Caco-2 (cell line): ENCODE data around the gene CCDC102A. TPM values are rescaled to one million over a fixed set of nuclear protein-coding genes. Genes with fewer than 3 reads are reported as not detected.

Source experiments
- BruUV-seq: library from RNA; stranded (reverse); fragments of 400-500 nt; replicated peaks from 2 replicates; lab custom pipeline; 2021; lab: Mats Ljungman, UMichigan
- CTCF ChIA-PET: fragments of 300-600 bp; sonication (Branson Sonifier 250); formaldehyde crosslinking; loops from one replicate; lab custom pipeline; 2022; ENCODE audit warnings: antibody characterized with exemption; lab: Charles Lee
- POLR2A ChIA-PET: fragments of 300-600 bp; sonication (Branson Sonifier 250); formaldehyde crosslinking; loops from one replicate; lab custom pipeline; 2022; ENCODE audit warnings: antibody characterized with exemption; lab: Charles Lee
- DNase-seq, 2 experiments: peaks; one replicate each; pipeline versions ENCODE4 v3.0.0 to v3.0.0-alpha.2; 2020 to 2022
- H3K27me3 ChIP-seq: replicated peaks from 2 replicates; pipeline ENCODE4 v1.6.0; 2011; ENCODE audit warnings: low read length; ENCODE audit not compliant: control insufficient read depth, insufficient read depth
- H3K36me3 ChIP-seq: 2 replicates; pipeline ENCODE4 v1.5.1; 2011; ENCODE audit warnings: low read length; ENCODE audit not compliant: control insufficient read depth, insufficient read depth
- H3K4me1 ChIP-seq: fragments of 250-450 bp; sonication (Bioruptor Pico); 2 replicates; pipeline ENCODE4 v1.5.1; 2020; ENCODE audit warnings: mild to moderate bottlenecking
- H3K4me3 ChIP-seq: 2 replicates; pipeline ENCODE4 v1.5.1; 2011; ENCODE audit warnings: low read depth, mild to moderate bottlenecking, control low read depth, low read length
- H3K9me3 ChIP-seq: fragments of 250-450 bp; sonication (Bioruptor Pico); 2 replicates; pipeline ENCODE4 v1.5.1; 2020; ENCODE audit warnings: mild to moderate bottlenecking, moderate library complexity
- H3K27ac Mint-ChIP-seq: one replicate; pipeline ENCODE4 v1.8.0; 2022; ENCODE audit warnings: mixed read lengths; ENCODE audit not compliant: unreplicated experiment
- H3K27me3 Mint-ChIP-seq: one replicate; pipeline ENCODE4 v1.8.0; 2022; ENCODE audit warnings: mixed read lengths; ENCODE audit not compliant: insufficient read depth, unreplicated experiment
- H3K36me3 Mint-ChIP-seq: one replicate; pipeline ENCODE4 v1.8.0; 2022; ENCODE audit warnings: mild to moderate bottlenecking, mixed read lengths; ENCODE audit not compliant: insufficient read depth, unreplicated experiment
- H3K4me1 Mint-ChIP-seq: one replicate; pipeline ENCODE4 v1.8.0; 2022; ENCODE audit warnings: low read depth, mixed read lengths; ENCODE audit not compliant: unreplicated experiment
- H3K4me3 Mint-ChIP-seq: one replicate; pipeline ENCODE4 v1.8.0; 2022; ENCODE audit warnings: mild to moderate bottlenecking, moderate library complexity, mixed read lengths; ENCODE audit not compliant: unreplicated experiment
- H3K9me3 Mint-ChIP-seq: one replicate; pipeline ENCODE4 v1.8.0; 2022; ENCODE audit warnings: mixed read lengths; ENCODE audit not compliant: unreplicated experiment
- CTCF ChIP-seq, 2 experiments: fragments of 200-600 bp in 1 of 2; IDR thresholded peaks; 1 replicate in 1 of 2; 2 replicates in 1 of 2; pipeline versions ENCODE4 v1.5.1 to v1.8.0; 2011 to 2022; ENCODE audit warnings: antibody characterized with exemption in 1 of 2, control low read depth in 1 of 2, inconsistent platforms in 1 of 2, low read depth in 1 of 2, low read length in 1 of 2, mild to moderate bottlenecking in 1 of 2, moderate library complexity in 1 of 2; ENCODE audit not compliant: insufficient read depth in 1 of 2, severe bottlenecking in 1 of 2, unreplicated experiment in 1 of 2
- intact Hi-C: fragments of 100-400 bp; cut with micrococcal nuclease; formaldehyde crosslinking; loops from one replicate; pipeline ENCODE4 v1.10.0; 2022; ENCODE audit not compliant: unreplicated experiment
- total RNA-seq: library from RNA; stranded (reverse); gene quantifications from 2 replicates; pipeline ENCODE4 v1.2.3, GENCODE V29; 2022

CCDC102A gene
- total RNA-seq, 1 experiment from 2014 or later: 11.8 TPM

GRCh38 chr16:57579361-57579665 is 42.9 kb upstream of the CCDC102A start:
- Mint-ChIP-seq H3K36me3 (no peaks in the 10 kb centered on the region), H3K27ac (no peak overlapping the region), H3K9me3 (no peaks in the 10 kb centered on the region), H3K4me3 (no peak overlapping the region), H3K27me3 (peaks cover 2% of the 10 kb centered on the region), H3K4me1 (no peaks in the 10 kb centered on the region)
- no peaks in the 10 kb centered on the region for H3K36me3 ChIP-seq
- POLR2A ChIA-PET: no interaction called here
- CTCF ChIA-PET: interaction anchor here (1.7 kb wide), 1 partner anchor 157 kb away, joined by 5 read pairs; no protein-coding TSS in a partner anchor
- H3K4me1 ChIP-seq: 0 out of 2 replicates have a peak, but pooled peaks cover 4% of the 10 kb centered on the region
- BruUV-seq: no TSS peak
- no peaks in the 10 kb centered on the region for H3K27me3 ChIP-seq
- no peaks in the 10 kb centered on the region for H3K9me3 ChIP-seq
- no peak for TF ChIP-seq CTCF (IDR thresholded peaks at IDR 0.05; ENCODE audit: insufficient read depth in 1 of 2, low read depth in 1 of 2, low read length in 1 of 2, severe bottlenecking in 1 of 2, unreplicated experiment in 1 of 2)
- intact Hi-C loops: loop anchor here (5.0 kb wide), 1 partner anchor 158 kb away; the partner anchor contains the start of gene KATNB1
- H3K4me3 ChIP-seq: no peak overlapping the region
- DNase-seq: no peak

GRCh38 chr16:57578521-57579360 is 42.4 kb upstream of the CCDC102A start:
- no peak for DNase-seq
- ChIA-PET POLR2A (no interaction called here), CTCF (interaction anchor here (1.7 kb wide), 1 partner anchor 158 kb away, joined by 5 read pairs; no protein-coding TSS in a partner anchor)
- Mint-ChIP-seq H3K27ac (no peak overlapping the region), H3K36me3 (no peaks in the 10 kb centered on the region), H3K4me3 (no peak overlapping the region), H3K4me1 (no peaks in the 10 kb centered on the region), H3K9me3 (no peaks in the 10 kb centered on the region), H3K27me3 (peaks cover 2% of the 10 kb centered on the region)
- Histone ChIP-seq H3K27me3 (no peaks in the 10 kb centered on the region), H3K9me3 (no peaks in the 10 kb centered on the region), H3K4me3 (no peak overlapping the region), H3K36me3 (no peaks in the 10 kb centered on the region), H3K4me1 (0 out of 2 replicates have a peak, but pooled peaks cover 4% of the 10 kb centered on the region)
- intact Hi-C loops: loop anchor here (5.0 kb wide), 1 partner anchor 159 kb away; the partner anchor contains the start of gene KATNB1
- BruUV-seq: no TSS peak
- TF ChIP-seq CTCF (IDR thresholded peaks at IDR 0.05; ENCODE audit: insufficient read depth in 1 of 2, low read depth in 1 of 2, low read length in 1 of 2, severe bottlenecking in 1 of 2, unreplicated experiment in 1 of 2): no peak

GRCh38 chr16:57577691-57578224 is 41.4 kb upstream of the CCDC102A start:
- no peak for TF ChIP-seq CTCF (IDR thresholded peaks at IDR 0.05; ENCODE audit: insufficient read depth in 1 of 2, low read depth in 1 of 2, low read length in 1 of 2, severe bottlenecking in 1 of 2, unreplicated experiment in 1 of 2)
- ChIA-PET POLR2A (no interaction called here), CTCF (interaction anchor here (2.3 to 3.3 kb wide), 2 partner anchors 13 to 70 kb away, joined by 8 to 13 read pairs; no protein-coding TSS in a partner anchor)
- Histone ChIP-seq H3K4me3 (no peak overlapping the region), H3K9me3 (no peaks in the 10 kb centered on the region), H3K27me3 (no peaks in the 10 kb centered on the region), H3K4me1 (0 out of 2 replicates have a peak, but pooled peaks cover 4% of the 10 kb centered on the region), H3K36me3 (no peaks in the 10 kb centered on the region)
- H3K27me3 Mint-ChIP-seq: no peaks in the 10 kb centered on the region
- intact Hi-C loops: loop anchor here (1.0 to 5.0 kb wide), 3 partner anchors 160 to 427 kb away; partner anchors contain the start of gene KATNB1
- no peaks in the 10 kb centered on the region for H3K9me3 Mint-ChIP-seq
- no peaks in the 10 kb centered on the region for H3K4me1 Mint-ChIP-seq
- DNase-seq: no peak
- no TSS peak for BruUV-seq
- H3K27ac Mint-ChIP-seq: no peak overlapping the region
- no peaks in the 10 kb centered on the region for H3K36me3 Mint-ChIP-seq
- no peak overlapping the region for H3K4me3 Mint-ChIP-seq
